Rectal smooth muscle tissue (tissue), 1 donor: ENCODE data around the gene PARD3B.

Experiments
- H3K27ac ChIP-seq: one replicate; pipeline ENCODE4 v1.7.0; 2013; ENCODE audit warnings: low read depth, low read length, inconsistent platforms
- H3K27me3 ChIP-seq: one replicate; pipeline ENCODE4 v1.7.0; 2013; ENCODE audit warnings: low read length; ENCODE audit not compliant: control insufficient read depth, insufficient read depth
- H3K36me3 ChIP-seq: one replicate; pipeline ENCODE4 v1.7.0; 2013; ENCODE audit warnings: low read length; ENCODE audit not compliant: control insufficient read depth, insufficient read depth
- H3K4me1 ChIP-seq: one replicate; pipeline ENCODE4 v1.7.0; 2013; ENCODE audit warnings: low read length; ENCODE audit not compliant: control insufficient read depth, insufficient read depth
- H3K4me3 ChIP-seq: one replicate; pipeline ENCODE4 v1.7.0; 2013; ENCODE audit warnings: low read length
- H3K9ac ChIP-seq: one replicate; pipeline ENCODE4 v1.7.0; 2013; ENCODE audit warnings: low read length

The PARD3B gene

GRCh38 chr2:205643391-205643885, 1098.2 kb downstream of the PARD3B start:
- no peaks in the 10 kb centered on the region for H3K36me3 ChIP-seq
- H3K4me1 ChIP-seq, result no peaks in the 10 kb centered on the region
- H3K27me3 ChIP-seq, result no peaks in the 10 kb centered on the region
- H3K27ac ChIP-seq, result no peak overlapping the region
- H3K4me3 ChIP-seq, result no peak overlapping the region
- H3K9ac ChIP-seq, result no peak overlapping the region

GRCh38 chr2:205644018-205644417, 1098.7 kb downstream of the PARD3B start:
- H3K36me3 ChIP-seq, result no peaks in the 10 kb centered on the region
- no peak overlapping the region for H3K27ac ChIP-seq
- H3K27me3 ChIP-seq, result no peaks in the 10 kb centered on the region
- H3K4me3 ChIP-seq, result no peak overlapping the region
- no peaks in the 10 kb centered on the region for H3K4me1 ChIP-seq
- no peak overlapping the region for H3K9ac ChIP-seq

DNA sequence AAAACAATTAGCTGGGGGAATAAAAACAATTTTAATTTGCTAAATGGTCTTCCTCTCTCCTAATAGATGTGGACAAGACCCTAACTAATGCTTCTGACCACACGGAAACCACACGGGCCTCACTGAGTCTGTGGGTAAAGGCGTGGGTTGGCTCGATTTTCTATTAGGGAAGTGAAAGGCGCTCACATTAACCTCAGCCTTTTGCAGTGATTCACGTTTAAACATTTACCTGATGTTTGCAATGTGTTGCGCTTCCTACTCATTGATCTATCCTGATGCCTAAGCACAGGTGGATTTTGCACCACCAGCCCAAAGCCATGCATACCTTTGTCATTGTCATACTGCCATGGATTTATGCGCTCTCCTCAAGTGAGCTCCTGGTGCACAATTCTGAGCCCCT, 1101.4 kb downstream of the PARD3B start:
- Histone ChIP-seq H3K36me3 (no peaks in the 10 kb centered on the region), H3K9ac (no peak overlapping the region), H3K27ac (no peak overlapping the region), H3K4me1 (no peaks in the 10 kb centered on the region), H3K4me3 (no peak overlapping the region), H3K27me3 (no peaks in the 10 kb centered on the region)

GRCh38 chr2:205650450-205650849, 1105.2 kb downstream of the PARD3B start:
- H3K36me3 ChIP-seq, result no peaks in the 10 kb centered on the region
- H3K4me3 ChIP-seq, result no peak overlapping the region
- no peaks in the 10 kb centered on the region for H3K4me1 ChIP-seq
- no peak overlapping the region for H3K27ac ChIP-seq
- no peaks in the 10 kb centered on the region for H3K27me3 ChIP-seq
- H3K9ac ChIP-seq, result no peak overlapping the region

- H3K4me1 ChIP-seq, result no peaks in the 10 kb centered on the region
- no peak overlapping the region for H3K27ac ChIP-seq
- H3K27me3 ChIP-seq, result no peaks in the 10 kb centered on the region
- no peak overlapping the region for H3K4me3 ChIP-seq
- H3K36me3 ChIP-seq, result no peaks in the 10 kb centered on the region
- H3K9ac ChIP-seq, result no peak overlapping the region
These were observed 1105.7 kb downstream of the PARD3B start for GRCh38 chr2:205650931-205651330.

GRCh38 chr2:205651719-205652118, 1106.4 kb downstream of the PARD3B start:
- no peak overlapping the region for H3K4me3 ChIP-seq
- no peaks in the 10 kb centered on the region for H3K27me3 ChIP-seq
- no peak overlapping the region for H3K9ac ChIP-seq
- no peak overlapping the region for H3K27ac ChIP-seq
- H3K36me3 ChIP-seq, result no peaks in the 10 kb centered on the region
- no peaks in the 10 kb centered on the region for H3K4me1 ChIP-seq

- Histone ChIP-seq H3K9ac (no peak overlapping the region), H3K4me3 (no peak overlapping the region), H3K27me3 (no peaks in the 10 kb centered on the region), H3K4me1 (peaks cover 4% of the 10 kb centered on the region), H3K27ac (no peak overlapping the region), H3K36me3 (no peaks in the 10 kb centered on the region)
These were observed 1109.8 kb downstream of the PARD3B start for GRCh38 chr2:205654878-205655605.

DNA sequence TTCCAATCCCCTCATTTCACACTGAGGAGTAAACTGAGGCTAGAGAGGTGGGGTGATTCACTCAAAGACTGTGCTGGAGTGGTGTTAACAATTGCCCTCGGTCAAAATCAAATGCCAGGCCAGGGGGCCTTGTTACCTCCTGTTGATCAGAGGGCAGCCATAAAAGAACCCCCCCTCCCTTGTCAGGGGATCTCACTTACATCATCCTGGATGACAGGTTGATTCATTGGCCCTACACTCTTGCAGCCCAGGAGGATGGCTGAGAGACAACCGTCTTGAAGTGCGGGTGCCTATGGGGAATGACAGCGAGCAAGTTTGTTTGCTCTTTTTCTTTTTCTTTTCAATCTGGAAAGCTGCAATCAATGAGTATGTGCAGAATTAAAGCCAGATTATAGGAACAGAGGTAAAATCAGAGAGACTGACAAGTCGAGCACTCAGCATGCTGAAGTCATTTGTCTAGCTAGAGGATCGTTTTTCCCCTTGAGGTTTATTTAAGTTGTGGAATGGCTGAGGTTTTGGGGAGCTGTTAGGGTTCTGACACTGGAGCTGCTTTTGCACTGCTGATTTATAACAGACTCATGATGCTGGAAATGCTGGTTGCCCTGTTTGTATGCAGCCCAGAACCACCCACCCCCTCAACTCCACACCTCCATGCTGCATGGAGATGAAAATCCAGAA, 1110.6 kb downstream of the PARD3B start:
- Histone ChIP-seq H3K27me3 (no peaks in the 10 kb centered on the region), H3K36me3 (no peaks in the 10 kb centered on the region), H3K27ac (no peak overlapping the region), H3K4me1 (peaks cover 11% of the 10 kb centered on the region), H3K4me3 (no peak overlapping the region), H3K9ac (no peak overlapping the region)

DNA sequence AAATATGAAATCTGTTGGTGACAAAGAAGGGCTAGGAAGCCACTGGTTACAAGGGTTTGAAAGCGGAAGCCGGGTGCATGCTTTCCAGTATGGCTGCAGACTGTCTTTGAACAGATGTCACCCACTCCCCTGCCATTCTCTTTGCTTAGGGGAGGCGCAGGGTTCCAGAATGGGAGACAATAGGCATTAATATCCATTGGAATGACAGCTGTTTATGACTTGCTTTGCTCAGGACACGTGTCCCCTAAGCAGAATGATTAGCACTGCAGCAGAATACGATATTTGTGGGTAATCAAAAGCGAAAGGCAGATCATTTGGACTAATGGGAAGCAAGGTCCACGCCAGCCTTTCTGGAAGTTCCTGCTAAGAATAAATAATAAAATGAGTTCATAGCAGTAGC, 1111.2 kb downstream of the PARD3B start:
- Histone ChIP-seq H3K27ac (no peak overlapping the region), H3K36me3 (no peaks in the 10 kb centered on the region), H3K4me1 (peaks cover 11% of the 10 kb centered on the region), H3K4me3 (no peak overlapping the region), H3K9ac (no peak overlapping the region), H3K27me3 (peaks cover 2% of the 10 kb centered on the region)

GRCh38 chr2:205656941-205657340, 1111.7 kb downstream of the PARD3B start:
- H3K4me3 ChIP-seq, result no peak overlapping the region
- H3K27me3 ChIP-seq, result peaks cover 2% of the 10 kb centered on the region
- no peaks in the 10 kb centered on the region for H3K36me3 ChIP-seq
- no peak overlapping the region for H3K9ac ChIP-seq
- peaks cover 11% of the 10 kb centered on the region for H3K4me1 ChIP-seq
- H3K27ac ChIP-seq, result no peak overlapping the region

- Histone ChIP-seq H3K4me3 (no peak overlapping the region), H3K36me3 (no peaks in the 10 kb centered on the region), H3K4me1 (peaks cover 11% of the 10 kb centered on the region), H3K9ac (no peak overlapping the region), H3K27me3 (peaks cover 2% of the 10 kb centered on the region), H3K27ac (no peak overlapping the region)
These were observed 1112.3 kb downstream of the PARD3B start for GRCh38 chr2:205657579-205657978.

DNA sequence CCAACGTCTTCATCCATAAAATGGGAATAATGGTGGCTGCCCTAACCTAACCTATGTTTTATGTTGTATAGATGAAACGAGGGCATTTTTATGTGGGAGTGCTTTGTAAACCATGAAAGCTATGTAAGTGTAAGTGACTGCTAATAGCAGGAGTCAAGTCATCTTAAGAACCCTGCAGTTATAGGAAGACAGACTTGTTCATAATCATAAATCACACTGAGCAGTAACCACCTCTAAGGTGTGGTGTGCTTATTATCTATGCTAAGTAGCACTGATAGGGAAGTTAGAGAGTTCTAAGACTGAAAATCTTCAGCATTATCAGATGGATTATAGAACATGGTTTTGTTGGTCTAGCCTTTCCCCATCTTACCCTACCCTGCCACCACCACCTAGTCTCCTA, 1112.8 kb downstream of the PARD3B start:
- Histone ChIP-seq H3K4me3 (no peak overlapping the region), H3K27me3 (peaks cover 2% of the 10 kb centered on the region), H3K9ac (no peak overlapping the region), H3K36me3 (no peaks in the 10 kb centered on the region), H3K27ac (no peak overlapping the region), H3K4me1 (peaks cover 11% of the 10 kb centered on the region)

- H3K27ac ChIP-seq, result no peak overlapping the region
- no peak overlapping the region for H3K9ac ChIP-seq
- no peaks in the 10 kb centered on the region for H3K36me3 ChIP-seq
- H3K27me3 ChIP-seq, result peaks cover 2% of the 10 kb centered on the region
- H3K4me3 ChIP-seq, result no peak overlapping the region
- peaks cover 11% of the 10 kb centered on the region for H3K4me1 ChIP-seq
These were observed 1113.3 kb downstream of the PARD3B start for GRCh38 chr2:205658572-205658971.
